ENCODE data around the gene TMEM94. TPM values are rescaled to one million over a fixed set of nuclear protein-coding genes. Genes with fewer than 3 reads are reported as not detected.

The TMEM94 gene
- total and polyA plus RNA-seq, 2 of the 8 experiments (the other 6 are each of a cell fraction or from before 2014, with no cell fraction given): 54.8 to 69.9 TPM

- TF ChIP-seq CHD7 (IDR thresholded peaks at IDR 0.05; ENCODE audit: insufficient replicate concordance, low read length): no peak
- TF ChIP-seq TAF7 (optimal IDR thresholded peaks at IDR 0.05; ENCODE audit: borderline replicate concordance, low read depth, low read length): no peak
These were observed 45.1 kb downstream of the TMEM94 start (continued) for GRCh38 chr17:75501378-75502071.

All from H1 (cell line).